ENCODE data around the gene NAXE. TPM values are rescaled to one million over a fixed set of nuclear protein-coding genes. Genes with fewer than 3 reads are reported as not detected.
A peak's percentile ranks its signal among the peaks of the same experiment; 100 is the strongest.
"Not testable (repeated sequence)": the region's sequence is repeated elsewhere in the genome, so short reads cannot be mapped to it uniquely, and the experiment has no call there.

NAXE gene
- total RNA-seq, 1 experiment from 2014 or later, result 99.8 TPM

DNA sequence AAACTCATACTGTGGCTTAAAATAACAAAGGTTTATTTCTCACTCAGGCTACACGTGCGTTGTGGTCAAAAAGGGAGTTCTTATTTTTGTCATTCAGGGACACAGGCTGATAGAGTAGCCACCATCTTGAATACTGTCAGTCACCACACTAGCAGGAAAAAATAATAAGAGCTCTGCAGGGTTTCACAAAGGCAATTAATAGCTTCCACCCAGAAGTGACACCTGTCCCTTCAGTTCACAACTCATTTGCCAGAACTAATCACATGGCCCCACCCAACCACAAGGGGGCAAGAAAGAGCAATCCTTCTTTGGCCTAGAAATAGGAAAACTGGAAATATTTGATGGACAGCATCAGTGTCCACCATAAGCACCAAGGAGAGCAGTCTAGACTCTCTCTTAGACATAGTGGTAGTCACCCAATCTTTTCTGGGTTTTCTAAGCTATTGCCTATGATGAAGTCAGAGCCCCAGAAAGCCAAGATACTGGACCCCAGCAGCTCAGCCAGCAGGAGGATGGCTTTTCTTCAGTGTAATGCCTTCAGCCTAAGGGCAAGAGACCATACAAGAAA lies 35.8 kb downstream of the NAXE start:
- peak in 1 of 2 experiments; percentile 75 for DNase-seq
- intact Hi-C loops (cut with micrococcal nuclease; ENCODE audit: unreplicated experiment), result loop anchor here (1.0 kb wide), 2 partner anchors 30 to 51 kb away; no protein-coding TSS in a partner anchor
- Mint-ChIP-seq H3K4me3 (ENCODE audit: unreplicated experiment) (no peak overlapping the region), H3K36me3 (ENCODE audit: insufficient read depth, unreplicated experiment) (no peaks in the 10 kb centered on the region), H3K4me1 (ENCODE audit: low read depth, unreplicated experiment) (peaks cover 17% of the 10 kb centered on the region), H3K27ac (ENCODE audit: unreplicated experiment) (no peak overlapping the region), H3K27me3 (ENCODE audit: insufficient read depth, unreplicated experiment) (peaks cover 19% of the 10 kb centered on the region), H3K9me3 (ENCODE audit: unreplicated experiment) (no peaks in the 10 kb centered on the region)
- BruUV-seq (replicated peaks), result no TSS peak
- no peak overlapping the region for H3K4me3 ChIP-seq (ENCODE audit: low read depth, low read length)
- H3K9me3 ChIP-seq, result no peaks in the 10 kb centered on the region
- POLR2A ChIA-PET, result no interaction called here
- H3K27me3 ChIP-seq (replicated peaks; ENCODE audit: control insufficient read depth, insufficient read depth, low read length), result peaks cover 1% of the 10 kb centered on the region; the same call in 1 of the 2 replicates
- CTCF ChIA-PET, result interaction anchor here (0.7 to 2.1 kb wide), 14 partner anchors 8 to 88 kb away, joined by 3 to 15 read pairs (median 4); partner anchors contain the start of genes HAPLN2 and NES
- H3K36me3 ChIP-seq (ENCODE audit: control insufficient read depth, insufficient read depth, low read length), result no peaks in the 10 kb centered on the region
- TF ChIP-seq, protein P1, sequence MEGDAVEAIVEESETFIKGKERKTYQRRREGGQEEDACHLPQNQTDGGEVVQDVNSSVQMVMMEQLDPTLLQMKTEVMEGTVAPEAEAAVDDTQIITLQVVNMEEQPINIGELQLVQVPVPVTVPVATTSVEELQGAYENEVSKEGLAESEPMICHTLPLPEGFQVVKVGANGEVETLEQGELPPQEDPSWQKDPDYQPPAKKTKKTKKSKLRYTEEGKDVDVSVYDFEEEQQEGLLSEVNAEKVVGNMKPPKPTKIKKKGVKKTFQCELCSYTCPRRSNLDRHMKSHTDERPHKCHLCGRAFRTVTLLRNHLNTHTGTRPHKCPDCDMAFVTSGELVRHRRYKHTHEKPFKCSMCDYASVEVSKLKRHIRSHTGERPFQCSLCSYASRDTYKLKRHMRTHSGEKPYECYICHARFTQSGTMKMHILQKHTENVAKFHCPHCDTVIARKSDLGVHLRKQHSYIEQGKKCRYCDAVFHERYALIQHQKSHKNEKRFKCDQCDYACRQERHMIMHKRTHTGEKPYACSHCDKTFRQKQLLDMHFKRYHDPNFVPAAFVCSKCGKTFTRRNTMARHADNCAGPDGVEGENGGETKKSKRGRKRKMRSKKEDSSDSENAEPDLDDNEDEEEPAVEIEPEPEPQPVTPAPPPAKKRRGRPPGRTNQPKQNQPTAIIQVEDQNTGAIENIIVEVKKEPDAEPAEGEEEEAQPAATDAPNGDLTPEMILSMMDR (IDR thresholded peaks at IDR 0.05; ENCODE audit: insufficient read depth in 1 of 2, low read depth in 1 of 2, low read length in 1 of 2, severe bottlenecking in 1 of 2, unreplicated experiment in 1 of 2), result peak; percentile 70 to 81
- peaks cover 13% of the 10 kb centered on the region for H3K4me1 ChIP-seq

DNA sequence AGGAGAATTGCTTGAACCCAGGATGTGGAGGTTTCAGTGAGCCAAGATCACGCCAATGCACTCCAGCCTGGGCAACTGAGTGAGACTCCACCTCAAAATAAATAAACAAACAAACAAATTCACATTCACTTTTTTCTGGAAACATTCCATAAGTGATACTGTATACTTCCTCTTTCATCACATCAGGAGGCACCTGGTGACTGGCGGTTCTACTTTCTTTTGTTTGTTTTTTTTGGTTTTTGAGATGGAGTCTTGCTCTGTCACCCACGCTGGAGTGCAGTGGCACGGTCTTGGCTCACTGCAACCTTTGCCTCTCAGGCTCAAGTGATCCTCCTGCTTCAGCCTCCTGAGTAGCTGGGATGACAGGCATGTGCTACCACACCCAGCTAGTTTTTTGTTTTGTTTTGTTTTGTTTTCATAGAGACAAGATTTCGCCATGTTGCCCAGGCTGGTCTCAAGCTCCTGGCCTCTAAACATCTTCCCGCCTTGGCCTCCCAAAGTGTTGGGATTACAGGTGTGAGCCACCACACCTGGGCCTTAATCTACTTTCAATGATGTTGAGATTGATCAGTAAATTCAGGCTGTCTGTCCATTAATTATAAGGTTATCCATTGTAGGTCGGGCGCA lies 38.4 kb downstream of the NAXE start:
- Mint-ChIP-seq H3K27me3 (ENCODE audit: insufficient read depth, unreplicated experiment) (peaks cover 13% of the 10 kb centered on the region), H3K4me3 (ENCODE audit: unreplicated experiment) (no peak overlapping the region), H3K27ac (ENCODE audit: unreplicated experiment) (no peak overlapping the region), H3K4me1 (ENCODE audit: low read depth, unreplicated experiment) (peaks cover 10% of the 10 kb centered on the region), H3K9me3 (ENCODE audit: unreplicated experiment) (no peaks in the 10 kb centered on the region), H3K36me3 (ENCODE audit: insufficient read depth, unreplicated experiment) (no peaks in the 10 kb centered on the region)
- H3K4me1 ChIP-seq, result peaks cover 7% of the 10 kb centered on the region
- ChIA-PET CTCF (interaction anchor here (0.9 to 1.5 kb wide), 2 partner anchors 47 to 193 kb away, joined by 5 to 7 read pairs; no protein-coding TSS in a partner anchor), POLR2A (no interaction called here)
- no peaks in the 10 kb centered on the region for H3K9me3 ChIP-seq
- no peaks in the 10 kb centered on the region for H3K36me3 ChIP-seq (ENCODE audit: control insufficient read depth, insufficient read depth, low read length)
- no peak overlapping the region for H3K4me3 ChIP-seq (ENCODE audit: low read depth, low read length)
- no peak for DNase-seq
- BruUV-seq (replicated peaks), result no TSS peak
- TF ChIP-seq, protein P1 (IDR thresholded peaks at IDR 0.05; ENCODE audit: insufficient read depth in 1 of 2, low read depth in 1 of 2, low read length in 1 of 2, severe bottlenecking in 1 of 2, unreplicated experiment in 1 of 2), result no peak
- intact Hi-C loops (cut with micrococcal nuclease; ENCODE audit: unreplicated experiment), result no loop called here
- H3K27me3 ChIP-seq (replicated peaks; ENCODE audit: control insufficient read depth, insufficient read depth, low read length), result peaks cover 1% of the 10 kb centered on the region; the same call in 1 of the 2 replicates

GRCh38 chr1:156631152-156631551 lies 39.6 kb downstream of the NAXE start:
- CTCF ChIA-PET, result interaction anchor here (0.7 to 1.5 kb wide), 3 partner anchors 30 to 407 kb away, joined by 5 to 7 read pairs (median 5); no protein-coding TSS in a partner anchor
- H3K4me1 ChIP-seq; H3K4me1 Mint-ChIP-seq (ENCODE audit: low read depth, unreplicated experiment); H3K4me3 Mint-ChIP-seq (ENCODE audit: unreplicated experiment); H3K27me3 Mint-ChIP-seq (ENCODE audit: insufficient read depth, unreplicated experiment); H3K36me3 Mint-ChIP-seq (ENCODE audit: insufficient read depth, unreplicated experiment); H3K27ac Mint-ChIP-seq (ENCODE audit: unreplicated experiment); intact Hi-C loops (cut with micrococcal nuclease; ENCODE audit: unreplicated experiment); H3K9me3 ChIP-seq; H3K9me3 Mint-ChIP-seq (ENCODE audit: unreplicated experiment); H3K27me3 ChIP-seq (replicated peaks; ENCODE audit: control insufficient read depth, insufficient read depth, low read length); POLR2A ChIA-PET; H3K36me3 ChIP-seq (ENCODE audit: control insufficient read depth, insufficient read depth, low read length); BruUV-seq (replicated peaks); H3K4me3 ChIP-seq (ENCODE audit: low read depth, low read length); DNase-seq: not testable (repeated sequence)

Data from Caco-2 (cell line).